Muscle of leg (tissue), 11 donors: ENCODE measurements around the gene SH2D2A. TPM values are rescaled to one million over a fixed set of nuclear protein-coding genes. Genes with fewer than 3 reads are reported as not detected.
A peak's percentile ranks its signal among the peaks of the same experiment; 100 is the strongest.

Experiments used
- DNase-seq: peaks from one replicate; pipeline ENCODE4 v3.0.0; 2013
- H3K27ac ChIP-seq: one replicate; pipeline ENCODE4 v1.5.1; 2013; ENCODE audit warnings: mild to moderate bottlenecking, low read length, control low read depth
- H3K27me3 ChIP-seq: one replicate; pipeline ENCODE4 v1.6.1; 2013; ENCODE audit warnings: low read length; ENCODE audit not compliant: control insufficient read depth, insufficient read depth
- H3K36me3 ChIP-seq: one replicate; pipeline ENCODE4 v1.6.1; 2013; ENCODE audit warnings: low read length; ENCODE audit not compliant: control insufficient read depth, insufficient read depth
- H3K4me1 ChIP-seq: one replicate; pipeline ENCODE4 v1.6.1; 2013; ENCODE audit warnings: low read length; ENCODE audit not compliant: control insufficient read depth, insufficient read depth
- H3K4me3 ChIP-seq: one replicate; pipeline ENCODE4 v1.5.1; 2013; ENCODE audit warnings: low read length, control low read depth
- H3K9me3 ChIP-seq: replicated peaks from 2 replicates; pipeline ENCODE4 v1.6.1; 2013; ENCODE audit warnings: low read depth, low read length; ENCODE audit not compliant: control insufficient read depth
- WGBS: methylation state at CpG from one replicate; pipeline ENCODE4 v1.1.5; 2013; ENCODE audit warnings: missing lambda C conversion rate; ENCODE audit not compliant: insufficient coverage; 5-methylcytosine and 5-hydroxymethylcytosine counted together
- polyA plus RNA-seq, 8 donors: library from polyadenylated mRNA; unstranded; fragments of 120-200 nt; gene quantifications; one replicate each; pipeline versions ENCODE4 v1.2.1 to v1.2.3, GENCODE V29; 2013; ENCODE audit warnings: inconsistent platforms in 1 of 8, low replicate concordance in 1 of 8; ENCODE audit not compliant: insufficient read length in 8 of 8, insufficient read depth in 1 of 8
- total RNA-seq: library from RNA; stranded (reverse); fragments of 120-200 nt; gene quantifications from one replicate; pipeline ENCODE4 v1.2.4, GENCODE V29; 2013

Gene SH2D2A
- total and polyA plus RNA-seq, 9 donors = 0.61 to 1.4 (median 0.82) TPM

DNA sequence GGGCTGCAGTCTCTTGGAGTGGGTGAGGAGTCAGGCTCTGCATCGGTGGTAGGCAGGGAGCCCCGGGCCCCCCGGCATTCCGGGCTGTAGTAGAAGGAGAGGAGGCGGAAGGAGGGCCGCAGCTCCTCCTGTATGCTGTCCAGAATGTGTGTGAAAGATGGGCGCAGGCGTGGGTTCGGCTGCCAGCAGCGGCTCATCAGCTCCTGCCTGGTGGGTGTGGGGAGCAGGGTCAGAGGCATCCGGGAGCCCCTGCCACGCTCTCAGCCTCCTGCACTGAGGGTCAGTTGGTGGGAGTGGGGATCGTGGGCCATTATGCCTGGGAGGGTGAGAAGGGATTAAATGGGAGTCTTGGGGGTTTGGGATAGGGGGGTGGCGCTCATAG is 24.2 kb upstream of the SH2D2A start:
- H3K27ac ChIP-seq = no peak overlapping the region
- H3K4me3 ChIP-seq = no peak overlapping the region
- H3K9me3 ChIP-seq = no peaks in the 10 kb centered on the region
- no peaks in the 10 kb centered on the region for H3K36me3 ChIP-seq
- H3K27me3 ChIP-seq = peaks cover 80% of the 10 kb centered on the region
- DNase-seq = no peak
- WGBS = 61% methylated on average over 14 of the region's 14 CpGs
- H3K4me1 ChIP-seq = peaks cover 7% of the 10 kb centered on the region

DNA sequence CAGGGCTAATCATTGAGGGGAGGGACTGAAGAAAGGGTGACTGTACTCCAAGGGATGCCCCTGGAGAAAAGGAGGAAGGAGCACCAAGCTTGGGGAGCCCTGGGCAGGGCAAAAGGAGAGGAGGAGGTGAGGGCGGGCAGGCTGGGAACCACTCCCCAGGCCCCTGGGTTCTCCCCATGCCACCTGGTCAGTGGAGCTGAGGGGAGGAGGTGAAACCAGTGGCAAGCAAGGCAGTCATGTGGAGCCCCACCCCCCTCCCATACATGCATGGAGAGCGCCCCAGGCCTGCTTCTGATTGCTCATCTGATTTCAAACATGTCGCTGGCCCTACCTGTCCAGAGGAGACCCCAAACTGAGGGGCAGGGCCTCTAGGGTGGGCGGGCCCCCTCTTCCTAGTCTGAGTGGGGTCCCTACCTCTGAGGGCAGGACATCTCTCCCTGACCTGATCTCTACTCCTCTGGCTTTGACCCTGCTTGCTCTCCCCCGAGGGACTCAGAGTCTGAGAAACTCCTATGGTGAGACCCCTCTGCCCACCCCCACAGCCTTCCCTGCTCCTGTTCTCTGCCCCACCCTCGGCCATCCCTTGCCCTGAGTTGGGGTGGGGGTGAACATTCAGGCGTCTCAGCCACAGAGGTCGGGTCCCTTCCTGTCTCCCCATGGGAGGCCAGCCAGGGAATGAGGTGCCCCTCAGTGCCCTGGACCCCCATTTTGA is 23.7 kb upstream of the SH2D2A start:
- no peaks in the 10 kb centered on the region for H3K36me3 ChIP-seq
- H3K27ac ChIP-seq = no peak overlapping the region
- H3K4me3 ChIP-seq = no peak overlapping the region
- H3K4me1 ChIP-seq = peaks cover 7% of the 10 kb centered on the region
- no peak for DNase-seq
- H3K27me3 ChIP-seq = peaks cover 78% of the 10 kb centered on the region
- H3K9me3 ChIP-seq = no peaks in the 10 kb centered on the region
- WGBS = 38% methylated on average over 2 of the region's 8 CpGs

DNA sequence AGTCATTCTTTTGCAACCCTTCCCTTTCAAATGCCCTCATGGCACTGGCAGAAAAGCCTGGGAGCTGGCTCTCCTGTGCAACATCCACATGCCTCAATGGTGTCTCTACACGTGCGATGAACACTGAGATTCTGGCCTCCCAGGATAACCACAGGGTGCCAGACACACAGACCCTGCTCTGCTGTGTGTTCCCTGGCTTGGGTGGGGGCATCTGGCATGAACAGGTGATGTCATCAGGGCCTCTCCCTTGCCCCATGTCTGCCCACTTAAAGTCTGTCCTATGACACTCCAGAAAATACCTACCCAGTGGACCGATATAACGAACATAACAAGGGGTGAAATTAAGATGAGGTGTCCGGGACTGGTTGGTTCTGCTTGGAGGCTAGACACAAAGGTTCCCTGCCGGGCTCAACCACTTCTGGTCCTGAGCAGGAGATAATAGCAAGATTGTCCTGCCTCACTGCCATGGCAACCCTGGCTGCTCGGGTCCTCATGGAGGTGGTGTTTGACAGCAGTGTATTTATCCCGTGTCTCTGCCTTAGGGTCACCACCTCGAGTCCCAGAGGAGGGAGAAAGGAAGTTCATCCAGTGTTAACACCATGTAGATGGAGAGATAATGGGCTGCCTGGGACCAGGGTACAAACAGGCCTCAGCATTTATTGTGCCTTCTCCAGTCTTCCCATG is 22.9 kb upstream of the SH2D2A start:
- no peak overlapping the region for H3K27ac ChIP-seq
- DNase-seq = no peak
- H3K9me3 ChIP-seq = no peaks in the 10 kb centered on the region
- peaks cover 77% of the 10 kb centered on the region for H3K27me3 ChIP-seq
- no peak overlapping the region for H3K4me3 ChIP-seq
- 20% methylated on average over 1 of the region's 9 CpGs for WGBS
- H3K36me3 ChIP-seq = no peaks in the 10 kb centered on the region
- H3K4me1 ChIP-seq = no peaks in the 10 kb centered on the region

DNA sequence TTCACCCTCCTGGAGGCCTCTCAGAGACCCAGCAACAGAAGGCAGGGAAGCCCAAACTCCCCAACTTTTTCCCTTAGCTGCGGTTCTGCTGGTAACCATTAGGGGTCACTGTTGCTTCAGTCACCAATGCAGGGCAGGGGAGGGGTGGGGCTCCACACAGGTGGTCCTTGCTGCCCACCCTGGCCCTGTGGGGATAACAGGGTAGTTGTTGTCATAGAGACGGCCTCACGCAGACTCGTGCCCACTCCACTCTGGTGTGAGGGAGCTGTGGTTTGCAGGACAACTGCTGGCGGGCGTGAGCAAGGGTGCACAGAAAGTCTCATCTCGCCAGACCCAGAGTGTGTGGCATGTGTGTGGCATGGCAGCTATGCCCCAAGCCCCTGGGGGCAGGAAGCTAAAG is 22.3 kb upstream of the SH2D2A start:
- 0% methylated on average over 1 of the region's 7 CpGs for WGBS
- Histone ChIP-seq H3K4me1 (no peaks in the 10 kb centered on the region), H3K9me3 (no peaks in the 10 kb centered on the region), H3K27ac (no peak overlapping the region), H3K36me3 (no peaks in the 10 kb centered on the region), H3K4me3 (no peak overlapping the region), H3K27me3 (peaks cover 72% of the 10 kb centered on the region)
- peak; percentile 31 for DNase-seq

DNA sequence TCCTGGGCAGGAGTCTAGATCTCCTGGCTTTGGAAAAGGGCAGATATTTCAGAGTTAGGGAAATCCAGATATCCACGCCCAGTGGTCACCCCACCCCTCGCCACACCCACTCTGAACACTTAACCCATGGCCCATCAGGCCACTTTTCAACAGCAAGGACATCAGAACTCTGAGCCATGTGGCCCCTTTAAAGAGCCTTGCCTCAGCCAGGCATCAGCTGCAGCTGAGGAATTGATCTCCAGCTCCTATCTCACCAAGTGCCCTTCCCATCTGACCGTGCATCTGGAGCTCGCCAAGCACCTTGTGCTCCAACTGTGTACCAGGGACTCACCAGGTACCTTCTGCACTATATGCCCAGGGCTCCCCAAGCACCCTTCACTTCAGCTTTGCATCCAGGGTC is 20.2 kb upstream of the SH2D2A start:
- no peaks in the 10 kb centered on the region for H3K4me1 ChIP-seq
- no peak overlapping the region for H3K27ac ChIP-seq
- H3K9me3 ChIP-seq = no peaks in the 10 kb centered on the region
- H3K27me3 ChIP-seq = peaks cover 64% of the 10 kb centered on the region
- H3K36me3 ChIP-seq = no peaks in the 10 kb centered on the region
- no peak for DNase-seq
- WGBS = 74% methylated on average over 3 of the region's 4 CpGs
- no peak overlapping the region for H3K4me3 ChIP-seq

DNA sequence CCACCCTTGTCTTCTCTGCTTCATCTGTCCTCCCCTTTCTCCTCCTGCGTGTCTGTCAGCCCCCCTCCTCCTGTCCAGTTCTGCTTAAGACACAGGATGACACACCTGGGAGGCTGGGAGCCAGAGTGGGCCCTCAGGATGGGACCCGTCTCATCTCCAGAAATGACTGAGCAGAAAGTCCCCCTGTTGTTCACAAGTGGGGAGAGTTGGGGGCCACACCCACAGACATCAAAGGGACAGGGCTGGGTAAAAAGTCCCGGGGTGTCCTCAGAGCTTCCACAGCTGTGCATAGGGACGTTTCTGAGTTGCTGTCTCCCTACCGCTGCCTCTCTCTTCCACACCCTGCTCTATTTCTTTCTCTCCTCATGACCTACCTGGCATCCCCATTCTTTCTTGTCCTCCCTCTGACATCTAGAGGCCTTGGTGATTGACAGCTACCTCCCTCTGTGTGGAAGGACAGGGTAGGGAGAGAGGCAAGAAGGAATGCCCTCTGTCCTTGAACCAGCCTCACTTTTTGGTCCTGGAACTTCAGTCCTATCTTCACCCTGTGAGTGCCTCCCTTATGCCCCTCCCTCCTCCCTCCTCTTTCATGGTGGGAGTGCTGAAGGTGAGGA is 19.5 kb upstream of the SH2D2A start:
- no peak for DNase-seq
- no peak overlapping the region for H3K27ac ChIP-seq
- no peaks in the 10 kb centered on the region for H3K36me3 ChIP-seq
- no peaks in the 10 kb centered on the region for H3K4me1 ChIP-seq
- H3K9me3 ChIP-seq = no peaks in the 10 kb centered on the region
- no peak overlapping the region for H3K4me3 ChIP-seq
- 40% methylated on average over 5 of the region's 5 CpGs for WGBS
- peaks cover 66% of the 10 kb centered on the region for H3K27me3 ChIP-seq

DNA sequence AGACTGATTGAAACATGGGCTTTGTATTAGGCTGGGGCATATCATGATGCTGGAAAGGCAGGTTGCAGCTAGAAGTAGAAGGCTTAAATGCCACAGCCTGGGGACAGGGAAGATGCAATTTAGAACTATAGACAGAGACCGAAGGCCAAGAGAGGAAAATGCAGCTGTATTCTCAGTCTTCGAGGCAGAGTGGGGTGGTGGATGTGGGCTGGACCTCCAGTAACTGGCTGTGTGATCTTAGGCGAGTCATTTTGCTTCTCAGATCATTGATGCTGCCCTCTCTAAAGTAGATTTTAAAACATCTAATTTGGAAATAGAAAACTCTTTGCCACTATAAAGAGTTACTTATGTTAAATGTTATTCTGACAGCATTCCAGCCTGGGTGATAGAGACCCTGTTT is 17.7 kb upstream of the SH2D2A start:
- no peaks in the 10 kb centered on the region for H3K9me3 ChIP-seq
- H3K4me1 ChIP-seq = no peaks in the 10 kb centered on the region
- 43% methylated on average over 1 of the region's 3 CpGs for WGBS
- H3K4me3 ChIP-seq = no peak overlapping the region
- H3K36me3 ChIP-seq = no peaks in the 10 kb centered on the region
- H3K27me3 ChIP-seq = peaks cover 53% of the 10 kb centered on the region
- no peak for DNase-seq
- H3K27ac ChIP-seq = no peak overlapping the region

DNA sequence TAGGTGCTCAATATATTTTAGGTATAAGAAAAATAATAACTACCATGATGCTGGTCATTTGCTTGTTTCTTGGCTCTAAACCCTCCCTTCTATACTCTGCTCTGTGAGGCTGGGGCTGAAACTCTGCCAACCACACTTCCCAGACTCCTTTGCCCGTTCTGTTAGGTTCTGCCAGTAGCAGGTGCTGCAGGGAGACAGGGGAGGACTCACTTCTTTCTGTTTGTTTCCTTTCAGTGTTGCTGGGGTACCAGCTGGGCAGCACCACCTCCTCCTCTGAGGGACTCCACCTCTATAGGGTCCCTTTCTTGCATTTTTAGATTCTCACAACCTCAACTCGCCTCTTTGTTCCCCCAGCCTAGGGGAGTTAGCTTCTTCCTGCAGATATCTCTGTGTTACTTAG is 17.0 kb upstream of the SH2D2A start:
- Histone ChIP-seq H3K9me3 (no peaks in the 10 kb centered on the region), H3K27me3 (peaks cover 49% of the 10 kb centered on the region)
- WGBS = no CpG with 5 or more reads among the region's 2 CpGs

DNA sequence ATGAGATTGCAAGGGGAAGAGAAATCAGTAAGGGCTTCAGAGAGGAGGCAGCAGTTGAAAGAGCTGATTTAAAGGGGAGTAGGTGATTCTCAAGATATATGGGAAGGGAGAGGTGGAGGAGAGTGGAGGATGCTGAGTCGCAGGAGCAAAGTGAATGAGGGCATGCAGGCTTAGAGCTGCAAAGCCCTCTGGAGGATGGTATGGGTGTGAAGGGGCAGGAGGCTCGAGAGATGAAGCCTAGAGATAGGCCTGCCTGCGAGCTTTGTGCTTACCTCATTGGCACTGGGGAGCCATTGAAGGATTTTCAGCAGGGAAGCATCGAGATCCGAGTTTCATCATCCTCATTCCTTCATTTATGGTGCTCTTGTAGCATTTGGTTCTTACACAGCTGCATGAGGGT is 15.8 kb upstream of the SH2D2A start:
- Histone ChIP-seq H3K9me3 (no peaks in the 10 kb centered on the region), H3K4me1 (no peaks in the 10 kb centered on the region), H3K27ac (no peak overlapping the region), H3K27me3 (peaks cover 48% of the 10 kb centered on the region), H3K4me3 (no peak overlapping the region), H3K36me3 (no peaks in the 10 kb centered on the region)
- DNase-seq = no peak
- WGBS = 45% methylated on average over 4 of the region's 5 CpGs

More for the DNA sequence above, 17.0 kb upstream of the SH2D2A start:
- no peak overlapping the region for H3K4me3 ChIP-seq
- no peaks in the 10 kb centered on the region for H3K4me1 ChIP-seq
- no peaks in the 10 kb centered on the region for H3K36me3 ChIP-seq
- no peak for DNase-seq
- H3K27ac ChIP-seq = no peak overlapping the region

DNA sequence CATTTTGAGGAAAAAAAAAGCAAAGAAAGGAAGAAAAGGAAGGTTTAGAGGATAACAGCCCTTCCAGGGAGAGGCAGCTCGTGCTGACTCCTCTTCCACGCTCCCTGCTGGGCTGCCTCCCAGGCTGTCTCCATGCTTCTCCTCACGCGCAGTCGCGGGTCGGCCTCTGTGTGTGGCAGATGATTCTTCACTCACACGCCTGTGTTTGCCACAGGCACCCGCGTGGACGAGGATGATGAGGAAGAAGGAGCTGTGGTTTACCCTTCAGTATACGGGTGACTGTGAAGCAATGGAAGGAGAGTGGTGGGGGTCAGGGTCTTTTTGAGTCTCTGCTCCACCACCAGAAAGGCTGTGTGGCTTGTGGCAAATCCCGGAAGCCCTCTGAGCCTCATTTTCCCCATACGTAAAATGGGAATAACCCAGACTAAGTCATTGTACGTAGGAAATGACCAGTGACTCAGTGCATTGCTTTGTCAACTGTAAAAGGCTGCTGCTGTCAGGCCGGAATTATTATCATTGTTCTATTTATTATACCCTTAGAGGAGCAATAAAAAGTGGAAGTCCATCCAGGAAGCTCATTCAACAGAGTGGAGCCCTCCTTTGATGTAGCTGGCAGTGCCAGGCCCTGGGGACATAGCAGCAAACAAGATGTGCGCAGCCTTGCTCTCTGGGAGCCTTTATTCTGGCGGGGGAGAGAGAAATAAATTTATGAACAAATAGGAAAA is 11.9 kb upstream of the SH2D2A start:
- no peaks in the 10 kb centered on the region for H3K9me3 ChIP-seq
- no peaks in the 10 kb centered on the region for H3K36me3 ChIP-seq
- no peak overlapping the region for H3K4me3 ChIP-seq
- DNase-seq = no peak
- WGBS = 68% methylated on average over 7 of the region's 18 CpGs
- no peaks in the 10 kb centered on the region for H3K4me1 ChIP-seq
- H3K27me3 ChIP-seq = peaks cover 22% of the 10 kb centered on the region
- no peak overlapping the region for H3K27ac ChIP-seq
